ENCODE results near the gene BRI3. TPM values are rescaled to one million over a fixed set of nuclear protein-coding genes. Genes with fewer than 3 reads are reported as not detected.
A peak's percentile ranks its signal among the peaks of the same experiment; 100 is the strongest.

BRI3 gene
- total and polyA plus RNA-seq, 2 of the 13 experiments (the other 11 are each of a cell fraction or from before 2014, with no cell fraction given), result 54.0 to 103 TPM

- TF ChIP-seq USF2 (IDR thresholded peaks at IDR 0.05; ENCODE audit: low read depth, low read length) (no peak), USF2 (CRISPR knock-in tag; IDR thresholded peaks at IDR 0.05; ENCODE audit: borderline replicate concordance) (no peak; the same call in 1 of the 2 replicates), ZBTB21 (CRISPR knock-in tag; IDR thresholded peaks at IDR 0.05) (no peak), ZNF160 (CRISPR knock-in tag; IDR thresholded peaks at IDR 0.05) (peak; percentile 82; the same call in 1 of the 2 replicates), ZNF446 (CRISPR knock-in tag; IDR thresholded peaks at IDR 0.05) (no peak), GFI1 (CRISPR knock-in tag; IDR thresholded peaks at IDR 0.05; ENCODE audit: borderline replicate concordance) (no peak; the same call in 1 of the 2 replicates), ZNF382 (CRISPR knock-in tag; IDR thresholded peaks at IDR 0.05; ENCODE audit: borderline replicate concordance) (no peak), ZNF605 (CRISPR knock-in tag; IDR thresholded peaks at IDR 0.05) (no peak), SETDB1 (CRISPR knock-in tag; IDR thresholded peaks at IDR 0.05; ENCODE audit: borderline replicate concordance) (no peak), TBP (CRISPR knock-in tag; IDR thresholded peaks at IDR 0.05) (no peak), JUNB (CRISPR knock-in tag; IDR thresholded peaks at IDR 0.05; ENCODE audit: borderline replicate concordance) (no peak), SOX13 (IDR thresholded peaks at IDR 0.05) (no peak), SOX13 (CRISPR knock-in tag; conservative IDR thresholded peaks at IDR 0.05 in 1 of 2, IDR thresholded peaks at IDR 0.05 in 1 of 2) (no peak), ZNF318 (CRISPR knock-in tag; IDR thresholded peaks at IDR 0.05) (0 out of 2 replicates have a peak, but pooled peaks have one; percentile 18), SPEN (CRISPR knock-in tag; IDR thresholded peaks at IDR 0.05; ENCODE audit: low read depth) (peak; percentile 91), ZZZ3 (CRISPR knock-in tag; IDR thresholded peaks at IDR 0.05; ENCODE audit: borderline replicate concordance) (no peak), KLF16 (CRISPR knock-in tag; IDR thresholded peaks at IDR 0.05) (peak in 1 of 2 experiments; percentile 81; a peak in 2 of 4 replicates)
- TF ChIP-seq, protein P1, sequence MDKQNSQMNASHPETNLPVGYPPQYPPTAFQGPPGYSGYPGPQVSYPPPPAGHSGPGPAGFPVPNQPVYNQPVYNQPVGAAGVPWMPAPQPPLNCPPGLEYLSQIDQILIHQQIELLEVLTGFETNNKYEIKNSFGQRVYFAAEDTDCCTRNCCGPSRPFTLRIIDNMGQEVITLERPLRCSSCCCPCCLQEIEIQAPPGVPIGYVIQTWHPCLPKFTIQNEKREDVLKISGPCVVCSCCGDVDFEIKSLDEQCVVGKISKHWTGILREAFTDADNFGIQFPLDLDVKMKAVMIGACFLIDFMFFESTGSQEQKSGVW (CRISPR knock-in tag; IDR thresholded peaks at IDR 0.05; ENCODE audit: borderline replicate concordance), result no peak
Observed at GRCh38 chr7:98251601-98252424, 29.7 kb upstream of the BRI3 start, which contains the start of gene TECPR1 (continued).
